Measurements from ENCODE around the gene VILL.
A peak's percentile ranks its signal among the peaks of the same experiment; 100 is the strongest.
"Not testable (repeated sequence)": the region's sequence is repeated elsewhere in the genome, so short reads cannot be mapped to it uniquely, and the experiment has no call there.

VILL gene

DNA sequence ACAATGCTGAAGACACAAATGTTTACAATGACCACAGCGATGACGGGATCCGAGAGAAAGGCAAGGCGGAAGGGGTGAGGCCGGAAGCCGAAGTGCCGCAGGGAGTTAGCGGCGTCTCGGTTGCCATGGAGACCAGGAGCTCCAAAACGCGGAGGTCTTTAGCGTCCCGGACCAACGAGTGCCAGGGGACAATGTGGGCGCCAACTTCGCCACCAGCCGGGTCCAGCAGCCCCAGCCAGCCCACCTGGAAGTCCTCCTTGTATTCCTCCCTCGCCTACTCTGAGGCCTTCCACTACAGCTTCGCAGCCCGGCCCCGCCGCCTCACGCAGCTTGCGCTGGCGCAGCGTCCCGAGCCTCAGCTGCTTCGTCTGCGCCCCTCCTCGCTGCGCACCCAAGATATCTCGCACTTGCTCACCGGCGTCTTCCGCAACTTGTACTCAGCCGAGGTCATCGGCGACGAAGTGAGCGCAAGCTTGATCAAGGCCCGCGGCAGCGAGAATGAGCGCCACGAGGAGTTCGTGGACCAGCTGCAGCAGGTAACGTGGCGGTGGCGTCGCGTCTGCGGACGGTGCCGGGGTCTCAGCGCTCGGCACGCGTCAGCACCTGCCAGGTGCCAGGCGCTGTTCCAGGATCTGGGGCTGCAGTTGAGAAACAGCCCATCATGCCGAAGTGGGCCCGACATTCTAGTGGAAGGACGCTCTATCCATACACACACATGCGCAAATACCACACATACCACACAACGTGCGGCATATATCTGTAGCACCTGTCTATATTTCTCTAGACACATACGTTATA is 48.7 kb downstream of the VILL start, which contains the start of gene DLEC1:
DLEC1 (plus strand) TSS at position 108 of the 798 bp plus-strand sequence; CDS start at position 126, 18 bp downstream.
- Histone ChIP-seq H2AFZ (ENCODE audit: low read length, unreplicated experiment) (peak within 1 kb of the TSS; percentile 7), H3K36me3 (ENCODE audit: insufficient read depth, low read length) (no peaks in the 10 kb centered on the region), H3K4me1 (ENCODE audit: control insufficient read depth, insufficient read depth, low read length, unreplicated experiment) (peaks cover 11% of the 10 kb centered on the region), H3K27ac (ENCODE audit: low read depth, low read length) (no peak within 1 kb of the TSS), H3K79me2 (ENCODE audit: control insufficient read depth, insufficient read depth, low read length, unreplicated experiment) (no peaks in the 10 kb centered on the region), H3K27me3 (ENCODE audit: insufficient read depth, low read length) (peaks cover 18% of the 10 kb centered on the region), H3K4me3 (ENCODE audit: low read depth, low read length) (peak within 1 kb of the TSS; percentile 73)

DNA sequence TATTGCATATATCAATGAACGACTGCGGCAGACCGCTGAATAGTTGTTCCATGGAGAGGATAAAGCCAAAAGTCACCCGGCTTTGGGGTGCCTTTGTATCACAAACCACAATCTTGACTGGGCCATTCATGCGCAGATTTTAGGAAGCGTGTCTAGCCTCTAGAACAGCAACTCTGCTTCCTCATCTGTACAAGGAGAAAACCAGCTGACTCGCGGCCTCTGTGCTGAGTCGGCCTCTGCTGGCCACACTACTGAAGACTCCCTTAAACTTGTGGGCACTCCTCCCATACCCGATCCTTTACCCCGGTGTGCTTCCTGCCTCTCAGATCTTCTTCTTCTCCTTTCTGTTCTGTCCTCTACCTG is 49.3 kb downstream of the VILL start:
- Histone ChIP-seq H3K4me3 (ENCODE audit: low read depth, low read length) (peak overlapping the region; percentile 73), H3K79me2 (ENCODE audit: control insufficient read depth, insufficient read depth, low read length, unreplicated experiment) (no peaks in the 10 kb centered on the region), H3K36me3 (ENCODE audit: insufficient read depth, low read length) (no peaks in the 10 kb centered on the region), H2AFZ (ENCODE audit: low read length, unreplicated experiment) (no peak overlapping the region), H3K27me3 (ENCODE audit: insufficient read depth, low read length) (peaks cover 18% of the 10 kb centered on the region), H3K27ac (ENCODE audit: low read depth, low read length) (no peak overlapping the region), H3K4me1 (ENCODE audit: control insufficient read depth, insufficient read depth, low read length, unreplicated experiment) (peaks cover 11% of the 10 kb centered on the region)

DNA sequence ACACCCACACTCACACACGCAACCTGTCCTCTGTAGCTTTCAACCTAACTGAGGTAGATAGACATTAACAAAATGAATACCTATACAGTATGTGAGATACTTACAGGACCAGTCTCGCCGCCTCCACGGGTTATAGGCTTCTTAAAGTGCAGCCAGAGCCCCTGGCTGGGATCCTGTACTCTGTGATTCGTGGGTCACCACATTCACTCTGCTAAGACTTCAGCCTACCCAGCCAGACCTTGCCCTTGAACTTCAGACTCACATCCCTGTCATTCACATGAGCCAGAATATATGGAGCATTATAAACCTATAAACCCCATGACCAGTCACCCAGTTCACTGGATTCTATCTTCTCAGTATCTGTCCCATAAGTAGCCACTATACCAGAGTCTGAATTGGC is 49.8 kb downstream of the VILL start:
- H3K79me2 ChIP-seq (ENCODE audit: control insufficient read depth, insufficient read depth, low read length, unreplicated experiment) = no peaks in the 10 kb centered on the region
- peaks cover 21% of the 10 kb centered on the region for H3K27me3 ChIP-seq (ENCODE audit: insufficient read depth, low read length)
- no peak overlapping the region for H3K27ac ChIP-seq (ENCODE audit: low read depth, low read length)
- H2AFZ ChIP-seq (ENCODE audit: low read length, unreplicated experiment) = no peak overlapping the region
- H3K4me1 ChIP-seq (ENCODE audit: control insufficient read depth, insufficient read depth, low read length, unreplicated experiment) = peaks cover 11% of the 10 kb centered on the region
- no peaks in the 10 kb centered on the region for H3K36me3 ChIP-seq (ENCODE audit: insufficient read depth, low read length)
- H3K4me3 ChIP-seq (ENCODE audit: low read depth, low read length) = no peak overlapping the region

DNA sequence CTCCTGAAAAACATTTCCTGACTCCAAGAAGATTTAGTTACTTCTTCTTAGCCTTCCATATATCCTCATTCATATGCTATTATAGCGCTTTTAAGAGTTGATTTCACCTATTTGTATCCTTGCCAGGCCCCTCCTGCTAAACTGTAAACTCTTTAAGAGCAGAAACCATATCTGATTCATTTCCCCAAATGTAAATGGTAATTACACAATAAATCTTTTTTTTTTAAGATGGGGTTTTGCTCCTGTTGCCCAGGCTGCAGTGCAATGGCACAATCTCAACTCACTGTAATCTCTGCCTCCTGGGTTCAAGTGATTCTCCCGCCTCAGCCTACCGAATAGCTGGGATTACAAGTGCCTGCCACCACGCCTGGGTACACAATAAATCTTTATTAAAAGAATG is 52.9 kb downstream of the VILL start:
- H3K4me1 ChIP-seq (ENCODE audit: control insufficient read depth, insufficient read depth, low read length, unreplicated experiment) = peaks cover 11% of the 10 kb centered on the region
- no peak overlapping the region for H2AFZ ChIP-seq (ENCODE audit: low read length, unreplicated experiment)
- H3K79me2 ChIP-seq (ENCODE audit: control insufficient read depth, insufficient read depth, low read length, unreplicated experiment) = no peaks in the 10 kb centered on the region
- H3K27ac ChIP-seq (ENCODE audit: low read depth, low read length) = no peak overlapping the region
- H3K36me3 ChIP-seq (ENCODE audit: insufficient read depth, low read length) = no peaks in the 10 kb centered on the region
- peaks cover 35% of the 10 kb centered on the region for H3K27me3 ChIP-seq (ENCODE audit: insufficient read depth, low read length)
- no peak overlapping the region for H3K4me3 ChIP-seq (ENCODE audit: low read depth, low read length)

DNA sequence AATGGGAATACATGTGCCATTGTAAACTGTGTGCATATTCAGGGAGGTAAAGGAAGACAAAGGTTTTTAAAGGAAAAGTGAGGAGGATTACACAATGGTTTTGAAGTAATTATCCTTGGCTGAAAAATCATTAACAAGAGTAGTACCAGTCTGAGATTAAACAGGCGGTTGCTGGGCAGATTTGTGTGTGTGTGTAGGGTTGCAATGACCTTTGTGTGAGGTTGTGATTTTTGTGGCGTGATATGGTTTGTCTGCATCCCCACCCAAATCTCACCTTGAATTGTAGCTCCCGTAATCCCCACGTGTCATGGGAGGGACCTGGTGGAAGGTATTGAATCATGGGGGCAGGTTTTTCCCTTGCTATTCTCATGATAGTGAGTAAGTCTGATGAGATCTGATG is 55.4 kb downstream of the VILL start:
- Histone ChIP-seq H3K4me3 (ENCODE audit: low read depth, low read length) (no peak overlapping the region), H3K36me3 (ENCODE audit: insufficient read depth, low read length) (no peaks in the 10 kb centered on the region), H2AFZ (ENCODE audit: low read length, unreplicated experiment) (no peak overlapping the region), H3K27ac (ENCODE audit: low read depth, low read length) (no peak overlapping the region), H3K79me2 (ENCODE audit: control insufficient read depth, insufficient read depth, low read length, unreplicated experiment) (no peaks in the 10 kb centered on the region), H3K4me1 (ENCODE audit: control insufficient read depth, insufficient read depth, low read length, unreplicated experiment) (no peaks in the 10 kb centered on the region), H3K27me3 (ENCODE audit: insufficient read depth, low read length) (peaks cover 18% of the 10 kb centered on the region)

DNA sequence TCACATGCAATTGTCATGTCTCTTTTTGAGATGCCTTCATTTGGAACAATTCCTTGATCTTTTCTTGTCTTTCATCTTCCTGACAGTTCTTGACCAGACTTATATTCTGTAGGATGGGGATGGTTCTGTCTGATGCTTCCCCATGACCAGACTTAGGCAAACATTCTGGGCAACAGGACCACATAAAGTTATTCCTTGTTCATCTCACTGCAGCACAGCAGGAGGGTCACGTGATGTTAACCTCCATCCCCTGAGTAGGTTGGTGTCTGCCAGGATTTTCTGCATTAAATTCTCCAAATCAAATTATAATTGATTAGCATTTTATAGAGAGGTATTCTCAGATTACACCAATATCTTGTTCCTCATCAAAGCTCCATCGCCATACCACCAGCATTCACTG is 56.2 kb downstream of the VILL start:
- Histone ChIP-seq H3K27me3 (ENCODE audit: insufficient read depth, low read length) (peaks cover 19% of the 10 kb centered on the region), H3K27ac (ENCODE audit: low read depth, low read length) (no peak overlapping the region), H3K4me1 (ENCODE audit: control insufficient read depth, insufficient read depth, low read length, unreplicated experiment) (no peaks in the 10 kb centered on the region), H3K79me2 (ENCODE audit: control insufficient read depth, insufficient read depth, low read length, unreplicated experiment) (no peaks in the 10 kb centered on the region), H3K36me3 (ENCODE audit: insufficient read depth, low read length) (no peaks in the 10 kb centered on the region), H3K4me3 (ENCODE audit: low read depth, low read length) (no peak overlapping the region), H2AFZ (ENCODE audit: low read length, unreplicated experiment) (no peak overlapping the region)

DNA sequence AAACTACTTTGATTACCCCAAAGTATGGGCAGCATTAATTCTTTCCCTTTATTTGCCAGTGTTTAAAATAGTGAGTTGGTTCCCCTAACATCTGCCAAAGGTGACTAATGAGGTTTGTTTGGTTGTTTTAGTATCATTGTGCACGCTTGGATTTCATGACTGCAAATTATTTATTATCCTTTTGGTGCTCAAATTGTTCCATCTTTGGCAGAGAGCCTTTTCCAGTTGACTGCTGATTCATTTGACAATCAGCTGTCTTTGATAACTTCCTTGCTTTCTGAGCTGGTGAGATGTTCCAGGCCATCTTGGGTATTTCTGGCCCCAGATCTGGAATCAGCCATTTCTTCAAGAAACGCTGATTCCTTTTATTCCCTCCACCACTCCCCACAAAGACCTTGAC is 57.3 kb downstream of the VILL start:
- no peaks in the 10 kb centered on the region for H3K79me2 ChIP-seq (ENCODE audit: control insufficient read depth, insufficient read depth, low read length, unreplicated experiment)
- H3K36me3 ChIP-seq (ENCODE audit: insufficient read depth, low read length) = no peaks in the 10 kb centered on the region
- peaks cover 24% of the 10 kb centered on the region for H3K27me3 ChIP-seq (ENCODE audit: insufficient read depth, low read length)

DNA sequence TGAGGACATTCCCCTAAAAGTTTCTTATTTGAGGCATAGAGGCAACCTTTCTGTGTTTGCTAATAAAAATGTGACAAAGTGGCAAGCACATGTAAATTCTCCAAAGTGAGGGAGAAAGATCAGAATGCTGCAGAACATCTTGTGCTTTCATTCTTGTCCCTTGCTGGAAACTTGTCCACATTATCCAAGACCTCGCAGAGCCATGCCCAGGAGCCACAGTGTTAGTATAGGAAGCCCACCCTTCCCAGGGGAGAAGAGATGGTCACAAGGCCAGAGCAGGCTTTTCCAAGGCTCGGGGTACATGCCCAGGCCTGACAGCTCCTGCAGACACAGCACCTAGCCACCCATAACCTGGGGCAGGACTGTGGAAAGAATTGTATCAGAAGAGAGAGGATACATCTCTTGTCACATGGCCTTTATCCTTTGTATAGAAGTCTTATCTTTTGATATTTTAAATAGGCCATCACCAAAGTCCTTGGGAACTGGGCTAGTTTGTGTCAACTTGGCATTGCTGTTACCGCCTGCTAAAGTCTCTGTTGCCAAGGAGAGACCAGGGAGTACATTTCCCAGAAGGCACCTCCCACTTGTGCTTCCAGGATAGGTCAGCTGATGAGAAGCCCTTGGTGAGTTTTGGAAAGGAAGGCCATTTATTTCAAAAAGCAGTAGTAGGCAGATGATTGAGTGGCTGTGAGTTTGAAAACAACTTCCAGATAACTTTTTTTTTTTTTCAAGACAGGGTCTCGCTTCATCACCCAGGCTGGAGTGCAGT is 59.0 kb downstream of the VILL start:
- no peaks in the 10 kb centered on the region for H3K79me2 ChIP-seq (ENCODE audit: control insufficient read depth, insufficient read depth, low read length, unreplicated experiment)
- no peak overlapping the region for H2AFZ ChIP-seq (ENCODE audit: low read length, unreplicated experiment)
- H3K27ac ChIP-seq (ENCODE audit: low read depth, low read length) = no peak overlapping the region
- H3K4me3 ChIP-seq (ENCODE audit: low read depth, low read length) = no peak overlapping the region
- H3K36me3 ChIP-seq (ENCODE audit: insufficient read depth, low read length) = no peaks in the 10 kb centered on the region
- peaks cover 24% of the 10 kb centered on the region for H3K27me3 ChIP-seq (ENCODE audit: insufficient read depth, low read length)
- no peaks in the 10 kb centered on the region for H3K4me1 ChIP-seq (ENCODE audit: control insufficient read depth, insufficient read depth, low read length, unreplicated experiment)

More for the DNA sequence above, 57.3 kb downstream of the VILL start:
- no peaks in the 10 kb centered on the region for H3K4me1 ChIP-seq (ENCODE audit: control insufficient read depth, insufficient read depth, low read length, unreplicated experiment)
- H3K4me3 ChIP-seq (ENCODE audit: low read depth, low read length) = no peak overlapping the region
- H3K27ac ChIP-seq (ENCODE audit: low read depth, low read length) = no peak overlapping the region
- no peak overlapping the region for H2AFZ ChIP-seq (ENCODE audit: low read length, unreplicated experiment)

DNA sequence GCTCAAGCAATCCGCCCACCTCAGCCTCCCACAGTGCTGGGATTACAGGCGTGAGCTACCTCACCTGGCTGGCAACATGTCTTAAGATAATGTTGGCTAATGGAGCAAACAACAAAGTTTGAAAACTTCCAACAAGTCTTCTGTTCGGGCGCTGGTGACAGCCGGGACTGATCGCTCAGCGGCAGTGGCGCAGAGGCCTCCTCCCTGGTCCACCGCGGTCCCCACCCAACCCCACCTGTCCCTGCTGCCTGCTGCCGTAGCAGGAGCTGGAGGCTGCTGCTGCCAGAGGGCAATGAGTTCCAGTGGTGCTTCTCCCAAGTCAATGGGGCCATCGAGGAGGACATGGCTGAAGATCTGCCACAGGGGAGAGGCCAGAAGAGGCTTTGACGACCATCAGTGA is 60.5 kb downstream of the VILL start:
- Histone ChIP-seq H3K27me3 (ENCODE audit: insufficient read depth, low read length) (peaks cover 14% of the 10 kb centered on the region), H3K79me2 (ENCODE audit: control insufficient read depth, insufficient read depth, low read length, unreplicated experiment) (no peaks in the 10 kb centered on the region), H3K36me3 (ENCODE audit: insufficient read depth, low read length) (no peaks in the 10 kb centered on the region), H3K4me1 (ENCODE audit: control insufficient read depth, insufficient read depth, low read length, unreplicated experiment) (no peaks in the 10 kb centered on the region), H2AFZ (ENCODE audit: low read length, unreplicated experiment) (no peak overlapping the region), H3K27ac (ENCODE audit: low read depth, low read length) (no peak overlapping the region), H3K4me3 (ENCODE audit: low read depth, low read length) (no peak overlapping the region)

DNA sequence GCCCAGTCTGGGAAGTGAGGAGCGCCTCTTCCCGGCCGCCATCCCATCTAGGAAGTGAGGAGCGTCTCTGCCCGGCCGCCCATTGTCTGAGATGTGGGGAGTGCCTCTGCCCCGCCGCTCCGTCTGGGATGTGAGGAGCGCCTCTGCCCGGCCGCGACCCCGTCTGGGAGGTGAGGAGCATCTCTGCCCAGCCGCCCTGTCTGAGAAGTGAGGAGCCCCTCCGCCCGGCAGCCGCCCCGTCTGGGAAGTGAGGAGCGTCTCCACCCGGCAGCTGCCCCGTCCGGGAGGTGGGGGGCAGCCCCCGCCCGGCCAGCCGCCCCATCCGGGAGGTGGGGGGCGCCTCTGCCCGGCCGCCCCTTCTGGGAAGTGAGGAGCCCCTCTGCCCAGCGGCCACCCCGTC is 62.7 kb downstream of the VILL start:
- not testable (repeated sequence) for H3K4me3 ChIP-seq (ENCODE audit: low read depth, low read length); H3K27ac ChIP-seq (ENCODE audit: low read depth, low read length); H3K4me1 ChIP-seq (ENCODE audit: control insufficient read depth, insufficient read depth, low read length, unreplicated experiment); H3K36me3 ChIP-seq (ENCODE audit: insufficient read depth, low read length); H2AFZ ChIP-seq (ENCODE audit: low read length, unreplicated experiment); H3K79me2 ChIP-seq (ENCODE audit: control insufficient read depth, insufficient read depth, low read length, unreplicated experiment); H3K27me3 ChIP-seq (ENCODE audit: insufficient read depth, low read length)

Data from ACC112 (cell line).